ENCODE results near the gene PLXNA4. TPM values are rescaled to one million over a fixed set of nuclear protein-coding genes. Genes with fewer than 3 reads are reported as not detected.

The PLXNA4 gene
- total and polyA plus RNA-seq, 2 experiments from 2014 or later, result 7.3 to 33.3 TPM

GRCh38 chr7:132226046-132226956, 350.0 kb downstream of the PLXNA4 start:
- no peak overlapping the region for H3K27ac ChIP-seq
- peak in 1 of 2 donors; percentile 57 for DNase-seq (ENCODE audit: low read depth in 1 of 2, low spot score in 1 of 2)
- no peaks in the 10 kb centered on the region for H3K27me3 ChIP-seq
- peaks cover 24% of the 10 kb centered on the region for H3K4me1 ChIP-seq (ENCODE audit: low read depth)
- peaks cover 6% of the 10 kb centered on the region for H3K36me3 ChIP-seq
- no peak overlapping the region for H3K4me3 ChIP-seq
- no peaks in the 10 kb centered on the region for H3K9me3 ChIP-seq (ENCODE audit: low read depth)
- TF ChIP-seq CTCF (IDR thresholded peaks at IDR 0.05; ENCODE audit: low read depth, low read length), result no peak

- no peak overlapping the region for H3K27ac ChIP-seq
- no peak overlapping the region for H3K4me3 ChIP-seq
- peaks cover 6% of the 10 kb centered on the region for H3K36me3 ChIP-seq
- no peak for TF ChIP-seq CTCF (IDR thresholded peaks at IDR 0.05; ENCODE audit: low read depth, low read length)
- H3K9me3 ChIP-seq (ENCODE audit: low read depth), result no peaks in the 10 kb centered on the region
- no peaks in the 10 kb centered on the region for H3K27me3 ChIP-seq
- H3K4me1 ChIP-seq (ENCODE audit: low read depth), result peaks cover 24% of the 10 kb centered on the region
- no peak for DNase-seq (ENCODE audit: low read depth in 1 of 2, low spot score in 1 of 2)
Observed at GRCh38 chr7:132225216-132226030, 350.8 kb downstream of the PLXNA4 start.

GRCh38 chr7:132221356-132221755, 354.9 kb downstream of the PLXNA4 start:
- Histone ChIP-seq H3K9me3 (ENCODE audit: low read depth) (no peaks in the 10 kb centered on the region), H3K36me3 (peaks cover 6% of the 10 kb centered on the region), H3K4me3 (no peak overlapping the region), H3K4me1 (ENCODE audit: low read depth) (peaks cover 6% of the 10 kb centered on the region), H3K27ac (no peak overlapping the region), H3K27me3 (no peaks in the 10 kb centered on the region)
- no peak for DNase-seq (ENCODE audit: low read depth in 1 of 2, low spot score in 1 of 2)
- TF ChIP-seq CTCF (IDR thresholded peaks at IDR 0.05; ENCODE audit: low read depth, low read length), result no peak

- no peak for DNase-seq (ENCODE audit: low read depth in 1 of 2, low spot score in 1 of 2)
Observed at GRCh38 chr7:132220060-132220459, 356.2 kb downstream of the PLXNA4 start.

More at GRCh38 chr7:132220060-132220459, 356.2 kb downstream of the PLXNA4 start:
- Histone ChIP-seq H3K4me1 (ENCODE audit: low read depth) (peaks cover under 1% of the 10 kb centered on the region), H3K9me3 (ENCODE audit: low read depth) (no peaks in the 10 kb centered on the region), H3K27me3 (no peaks in the 10 kb centered on the region), H3K4me3 (no peak overlapping the region), H3K36me3 (peaks cover 6% of the 10 kb centered on the region), H3K27ac (no peak overlapping the region)
- TF ChIP-seq CTCF (IDR thresholded peaks at IDR 0.05; ENCODE audit: low read depth, low read length), result no peak
